IPS DF 19.7 (cell line): Measurements from ENCODE around the gene PTPRE.

ENCODE experiments used
- DNase-seq: peaks from one replicate; pipeline ENCODE4 v3.0.0-alpha.2; 2013; ENCODE audit warnings: low read depth, low spot score

Gene PTPRE, protein sequence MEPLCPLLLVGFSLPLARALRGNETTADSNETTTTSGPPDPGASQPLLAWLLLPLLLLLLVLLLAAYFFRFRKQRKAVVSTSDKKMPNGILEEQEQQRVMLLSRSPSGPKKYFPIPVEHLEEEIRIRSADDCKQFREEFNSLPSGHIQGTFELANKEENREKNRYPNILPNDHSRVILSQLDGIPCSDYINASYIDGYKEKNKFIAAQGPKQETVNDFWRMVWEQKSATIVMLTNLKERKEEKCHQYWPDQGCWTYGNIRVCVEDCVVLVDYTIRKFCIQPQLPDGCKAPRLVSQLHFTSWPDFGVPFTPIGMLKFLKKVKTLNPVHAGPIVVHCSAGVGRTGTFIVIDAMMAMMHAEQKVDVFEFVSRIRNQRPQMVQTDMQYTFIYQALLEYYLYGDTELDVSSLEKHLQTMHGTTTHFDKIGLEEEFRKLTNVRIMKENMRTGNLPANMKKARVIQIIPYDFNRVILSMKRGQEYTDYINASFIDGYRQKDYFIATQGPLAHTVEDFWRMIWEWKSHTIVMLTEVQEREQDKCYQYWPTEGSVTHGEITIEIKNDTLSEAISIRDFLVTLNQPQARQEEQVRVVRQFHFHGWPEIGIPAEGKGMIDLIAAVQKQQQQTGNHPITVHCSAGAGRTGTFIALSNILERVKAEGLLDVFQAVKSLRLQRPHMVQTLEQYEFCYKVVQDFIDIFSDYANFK

DNA sequence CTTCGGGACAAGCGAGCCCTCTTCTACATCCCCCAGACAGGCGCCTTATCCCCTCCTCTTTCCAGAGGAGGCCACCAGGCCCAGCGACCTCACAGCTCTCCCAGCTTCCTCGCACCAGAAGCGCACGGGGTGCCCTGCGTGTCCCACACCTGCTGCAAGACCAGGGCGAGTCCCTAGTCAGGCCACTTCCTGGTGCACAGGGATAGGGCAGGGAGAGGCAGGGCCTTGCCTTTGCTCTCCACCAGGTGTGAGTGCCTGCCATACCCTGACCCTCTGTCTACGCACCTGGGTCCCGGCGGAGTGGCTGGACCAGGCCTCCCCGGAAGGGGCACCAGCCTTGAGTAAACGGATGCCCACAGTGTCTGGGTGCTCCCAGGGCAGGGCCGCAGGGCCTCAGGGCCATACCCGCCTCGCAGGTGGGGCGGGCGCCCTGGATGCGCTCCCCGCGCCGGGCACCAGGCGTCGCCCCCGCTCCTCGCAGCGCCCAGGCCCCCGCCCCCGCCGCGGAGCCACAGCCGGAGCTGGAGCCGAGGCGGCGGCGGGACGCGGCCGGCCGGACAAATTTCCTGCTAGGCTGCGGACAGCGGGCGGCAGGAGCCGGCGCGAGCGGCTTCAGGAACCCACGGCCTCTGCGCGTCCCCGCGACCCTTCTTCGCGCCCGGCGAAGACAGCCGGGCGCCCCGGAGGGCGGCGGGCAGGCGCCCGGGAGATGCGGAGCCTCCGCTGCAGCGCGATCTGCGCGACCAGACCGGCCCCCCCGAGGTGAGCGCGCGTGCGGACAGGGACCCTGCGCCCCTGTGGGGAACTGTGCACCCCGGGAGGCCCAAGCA lies at the start of gene PTPRE:
Gene PTPRE, plus strand, starts transcription at position 556 of the 830 bp plus-strand sequence. CDS start 133,779 bp downstream, outside the sequence.
- no peak for DNase-seq

DNA sequence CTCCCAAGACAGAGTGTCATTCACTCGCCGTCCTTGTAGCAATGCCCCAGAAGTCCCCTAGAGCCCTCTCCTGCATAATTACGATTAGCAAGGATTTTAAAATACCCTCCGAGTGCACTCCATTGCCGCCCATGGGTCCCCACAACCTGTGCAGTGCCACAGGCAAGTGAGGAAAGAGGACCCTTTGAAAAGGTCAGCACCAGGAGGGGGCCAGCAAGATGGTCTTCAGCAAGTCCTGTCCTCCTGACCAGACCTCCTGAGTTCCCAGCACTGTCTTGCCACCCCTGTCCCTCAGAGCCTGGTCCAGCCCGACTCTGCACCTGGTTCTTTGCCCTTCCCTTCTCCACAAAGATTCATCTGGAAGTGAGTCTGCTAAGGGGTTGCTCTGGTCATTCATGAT lies 46.3 kb upstream of the PTPRE start:
- DNase-seq, result no peak

DNA sequence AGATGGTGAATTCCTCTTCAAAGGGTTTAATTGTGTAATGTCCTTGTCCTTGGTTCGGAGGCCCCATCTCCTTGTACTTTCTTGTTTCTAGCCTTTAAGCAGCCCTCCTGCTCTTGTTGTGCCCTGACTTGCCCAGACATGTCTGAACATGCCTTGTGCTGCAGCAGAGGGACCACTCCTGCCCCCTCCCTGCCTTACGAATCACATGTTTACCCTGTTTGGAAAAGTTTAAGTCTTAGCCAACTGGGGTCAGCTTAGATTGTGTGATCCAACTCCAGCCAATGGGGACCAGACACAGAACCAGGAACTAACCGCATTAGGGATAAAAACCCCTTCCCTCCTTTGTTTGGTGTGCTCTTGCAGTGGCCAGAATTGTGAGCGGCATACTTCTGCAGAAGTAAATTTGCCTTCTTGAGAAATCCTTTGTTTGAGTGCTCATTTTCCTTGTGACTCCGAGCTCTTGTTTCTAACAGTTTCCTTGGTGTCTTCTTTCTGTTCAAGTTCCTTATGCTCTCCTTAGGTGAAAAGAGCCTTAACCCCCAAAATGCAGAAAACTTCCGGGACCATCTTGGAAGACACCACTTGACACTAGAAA lies 43.6 kb upstream of the PTPRE start:
- DNase-seq, result no peak

DNA sequence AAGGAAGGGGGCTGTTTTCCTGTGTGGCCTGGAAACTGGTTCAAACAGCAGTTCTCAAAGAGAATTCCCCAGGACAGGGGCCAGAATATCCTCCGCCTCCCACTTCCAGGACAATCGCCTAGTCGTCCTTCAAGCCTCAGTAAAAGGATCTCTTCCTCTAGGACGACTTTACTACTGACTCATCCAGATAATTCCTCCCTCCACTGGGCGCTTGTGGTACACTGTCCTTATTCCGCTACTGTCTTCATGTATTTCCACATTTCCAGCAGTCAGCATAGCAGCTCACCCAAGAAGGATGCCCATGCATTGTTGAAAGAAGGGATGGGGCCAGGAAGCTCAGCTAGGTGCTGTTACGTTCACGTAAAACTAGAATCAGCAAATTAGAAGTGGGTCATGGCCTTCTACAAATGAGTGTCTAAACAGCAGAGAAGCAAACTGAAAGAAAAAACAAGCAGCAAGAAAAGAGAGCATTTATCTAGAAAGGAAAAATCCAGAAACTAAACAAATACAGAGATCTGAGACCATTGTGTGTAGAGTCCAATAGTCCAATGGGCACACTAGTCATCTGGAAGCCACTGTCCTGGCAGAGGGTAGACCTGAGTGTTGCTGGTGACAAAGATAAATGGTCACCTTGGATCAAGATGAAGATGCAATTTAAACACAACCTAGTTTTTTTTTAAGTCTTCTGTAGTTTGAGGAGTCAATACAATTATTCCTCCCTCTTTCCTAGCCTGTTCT lies 40.5 kb upstream of the PTPRE start:
- DNase-seq, result no peak

DNA sequence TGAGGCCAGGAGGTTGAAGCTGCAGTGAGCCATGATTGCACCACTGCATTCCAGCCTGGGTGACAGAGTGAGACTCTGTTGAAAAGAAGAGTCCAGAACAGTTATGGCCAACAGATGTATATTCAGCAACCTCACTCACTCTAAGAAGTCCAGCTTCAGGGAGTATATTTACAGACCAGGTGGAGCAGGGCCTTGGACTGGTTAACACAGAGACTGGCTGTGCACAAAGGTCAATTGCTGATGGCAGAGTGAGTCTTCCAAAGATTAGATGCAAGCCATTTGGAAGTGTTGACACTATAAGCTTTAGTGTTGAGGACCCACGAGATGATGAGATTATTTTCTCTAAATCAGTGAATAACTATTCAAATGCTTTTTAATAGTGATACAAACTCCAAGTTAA lies 39.1 kb upstream of the PTPRE start:
- DNase-seq, result no peak

DNA sequence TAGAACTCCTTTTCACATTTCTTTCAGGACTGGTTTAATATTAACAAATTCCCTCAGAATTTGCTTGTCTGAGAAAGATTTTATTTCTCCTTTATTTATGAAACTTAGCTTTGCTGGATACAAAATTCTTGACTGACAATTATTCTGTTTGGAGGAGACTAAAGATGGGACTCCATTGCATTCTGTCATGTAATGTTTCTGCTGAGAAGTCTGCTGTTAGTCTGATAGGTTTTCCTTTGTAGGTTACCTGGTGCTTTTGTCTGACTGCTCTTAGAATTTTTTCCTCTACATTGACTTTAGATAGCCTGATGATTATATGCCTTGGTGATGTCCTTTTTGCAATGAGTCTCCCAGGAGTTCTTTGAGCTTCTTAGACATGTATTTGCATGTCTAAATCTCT lies 37.6 kb upstream of the PTPRE start:
- no peak for DNase-seq

DNA sequence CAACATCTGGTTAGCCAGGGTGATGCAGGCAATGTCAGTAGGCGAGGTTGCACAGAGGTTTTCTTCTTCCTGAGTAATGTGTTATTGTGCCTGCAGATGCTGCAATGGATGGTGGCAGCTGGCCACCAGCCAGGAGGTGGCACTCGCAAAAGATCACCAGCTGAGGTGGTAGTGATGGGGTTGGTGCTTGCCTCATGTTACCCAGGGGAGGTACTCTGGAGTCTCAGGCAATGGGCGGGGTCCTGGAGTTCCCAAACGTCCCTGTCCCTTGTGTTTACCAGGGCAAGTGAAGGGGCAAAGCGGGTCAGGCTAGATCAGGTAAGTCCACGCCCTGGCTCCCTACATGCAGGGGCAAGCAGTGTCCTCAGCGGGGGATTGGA lies 35.3 kb upstream of the PTPRE start:
- DNase-seq, result no peak

DNA sequence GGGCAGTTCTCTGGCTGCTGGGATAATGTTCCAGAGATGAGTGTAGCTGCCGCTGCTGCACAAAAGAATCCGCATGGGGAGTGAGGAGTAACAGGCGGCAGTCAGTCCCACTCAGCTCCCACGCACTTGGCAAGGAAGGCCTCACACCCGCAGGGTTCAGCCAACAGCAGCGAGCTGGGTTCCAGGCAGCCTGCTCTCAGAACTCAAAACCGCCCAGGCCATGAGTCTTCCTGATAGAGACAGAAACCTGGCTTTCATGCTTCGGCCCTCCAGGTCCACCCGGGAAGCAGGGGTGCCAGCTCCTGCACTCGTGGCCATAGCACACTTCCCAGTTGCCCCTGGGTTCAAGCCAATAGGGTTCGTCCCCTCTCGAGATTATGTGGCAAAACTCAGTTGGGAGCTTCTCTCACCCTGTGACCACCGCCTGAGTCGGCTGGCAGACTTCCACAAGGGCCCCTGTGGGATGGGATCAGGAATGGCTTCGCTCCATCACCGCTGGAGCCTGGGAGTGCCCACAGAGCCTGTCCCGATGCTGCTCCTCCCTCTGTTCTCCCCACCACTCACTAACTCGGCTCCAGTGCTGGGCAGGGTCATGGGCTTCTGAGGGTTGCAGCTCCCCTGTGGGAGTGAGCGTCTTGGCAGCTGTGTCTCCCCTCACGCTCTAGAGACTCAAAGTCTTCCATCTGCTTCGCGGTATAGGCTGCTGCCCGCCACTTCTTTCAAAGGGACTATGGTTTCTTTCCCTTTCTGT lies 34.7 kb upstream of the PTPRE start:
- DNase-seq, result no peak

DNA sequence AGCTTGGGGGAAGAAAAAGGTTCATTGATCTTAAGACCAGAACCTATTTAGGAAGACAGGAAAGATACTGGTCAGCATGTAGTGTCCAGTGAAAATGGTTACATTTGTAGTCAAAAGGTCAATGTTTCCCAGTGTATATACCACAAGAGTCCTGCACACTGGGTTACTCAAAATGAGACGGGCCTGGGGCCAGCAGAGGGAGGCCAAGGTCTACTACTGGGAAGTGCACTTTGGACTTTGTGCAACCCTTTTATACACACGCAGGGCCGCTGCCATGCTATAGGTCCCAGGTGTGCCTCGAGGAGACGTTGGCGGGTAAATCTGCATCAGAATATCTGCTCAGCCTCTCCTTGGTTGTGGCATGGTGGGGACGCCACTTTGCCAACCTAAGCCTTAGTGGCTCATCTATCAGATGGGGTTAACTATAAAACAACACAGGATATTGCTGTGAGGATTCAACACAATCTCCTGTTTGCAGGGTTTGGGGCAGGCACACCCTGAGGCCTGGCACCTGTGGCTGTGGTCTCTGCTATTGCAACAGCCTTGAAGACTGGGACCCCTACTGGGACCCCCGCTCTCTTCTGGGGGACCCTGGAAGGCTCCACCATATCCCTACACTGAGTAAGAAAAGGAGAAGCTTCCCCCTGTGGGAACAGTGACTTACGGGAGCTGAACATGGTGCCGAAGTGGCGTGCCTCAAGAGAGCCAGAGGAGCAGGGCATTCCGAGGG lies 33.9 kb upstream of the PTPRE start:
- DNase-seq, result no peak

DNA sequence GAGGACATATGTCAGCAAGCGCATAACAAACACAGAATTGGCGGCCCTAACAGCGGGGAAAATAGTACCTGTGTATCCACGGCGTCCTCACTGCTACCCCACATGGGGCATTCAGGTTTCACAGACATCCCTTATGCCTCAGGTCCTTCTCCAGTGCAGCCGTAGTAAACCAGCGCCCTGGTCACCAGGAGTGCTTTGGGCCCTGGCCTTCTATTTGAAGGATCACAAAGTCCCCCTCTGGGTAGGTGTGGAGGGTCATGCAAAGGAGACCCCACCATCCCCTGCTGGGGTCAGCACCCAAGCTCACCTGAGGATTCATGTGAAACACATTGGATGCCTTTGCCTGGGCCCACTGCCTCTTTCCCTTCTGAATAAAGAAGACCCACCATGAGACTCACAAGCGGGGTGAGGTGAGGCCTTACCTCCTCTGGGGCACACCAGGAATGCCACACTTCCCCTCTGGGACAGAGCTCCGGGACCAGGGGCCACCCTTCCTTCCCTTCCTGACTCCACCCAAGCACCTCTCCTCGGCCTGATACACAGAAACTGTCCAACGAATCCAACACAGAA lies 32.9 kb upstream of the PTPRE start:
- no peak for DNase-seq

DNA sequence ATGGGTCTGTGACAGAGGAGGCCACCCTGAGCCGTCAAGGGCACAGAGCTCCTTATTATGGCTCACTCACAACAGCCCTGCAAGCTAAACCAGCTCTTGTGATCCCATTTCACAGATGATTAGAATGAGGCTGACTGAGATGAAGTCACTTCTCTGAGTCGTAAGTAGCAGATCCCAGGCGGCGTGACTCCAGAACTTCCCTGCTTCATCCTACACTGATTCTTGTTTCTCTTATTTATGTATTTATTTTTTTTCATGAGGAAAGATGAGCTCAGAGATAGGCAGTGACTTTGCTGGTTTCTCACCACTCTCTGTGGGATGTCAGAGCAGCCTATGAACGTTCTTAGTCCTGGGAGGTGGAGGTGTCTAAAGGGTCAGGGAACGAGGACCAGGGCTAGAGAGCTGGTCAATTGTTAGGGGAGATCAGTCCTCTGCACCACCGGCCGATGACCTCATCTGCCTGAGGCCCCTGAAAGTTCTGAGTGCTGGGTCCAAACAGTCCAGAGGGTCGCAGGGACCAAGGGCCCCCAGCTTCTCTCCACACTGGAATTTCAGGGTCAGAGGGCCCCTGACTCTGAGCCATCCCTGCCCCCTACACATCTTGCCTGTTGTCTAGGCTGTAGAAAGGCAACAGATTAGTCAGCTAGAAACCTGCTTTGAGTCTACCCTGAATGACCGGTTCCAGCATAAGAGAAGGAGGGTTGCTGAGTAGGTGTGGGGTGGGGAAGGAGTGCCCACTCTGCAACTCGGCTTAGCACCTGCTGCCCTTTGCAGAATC lies 32.0 kb upstream of the PTPRE start:
- DNase-seq, result no peak

DNA sequence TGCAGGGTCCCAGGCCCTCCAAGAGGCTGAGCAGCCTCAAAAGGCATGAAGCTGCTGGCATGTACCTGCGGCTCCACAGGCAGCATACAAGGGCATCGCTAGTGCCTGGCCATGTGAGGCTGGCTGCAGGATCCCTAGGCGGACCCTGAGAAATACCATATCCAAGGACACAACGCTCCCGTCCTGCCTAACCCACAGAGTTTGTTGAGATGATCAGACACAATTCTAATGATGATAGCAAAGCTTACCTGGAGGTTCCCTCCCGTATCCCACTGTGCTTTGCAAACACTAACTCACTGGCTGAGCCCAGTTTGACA lies 31.5 kb upstream of the PTPRE start:
- DNase-seq, result no peak

DNA sequence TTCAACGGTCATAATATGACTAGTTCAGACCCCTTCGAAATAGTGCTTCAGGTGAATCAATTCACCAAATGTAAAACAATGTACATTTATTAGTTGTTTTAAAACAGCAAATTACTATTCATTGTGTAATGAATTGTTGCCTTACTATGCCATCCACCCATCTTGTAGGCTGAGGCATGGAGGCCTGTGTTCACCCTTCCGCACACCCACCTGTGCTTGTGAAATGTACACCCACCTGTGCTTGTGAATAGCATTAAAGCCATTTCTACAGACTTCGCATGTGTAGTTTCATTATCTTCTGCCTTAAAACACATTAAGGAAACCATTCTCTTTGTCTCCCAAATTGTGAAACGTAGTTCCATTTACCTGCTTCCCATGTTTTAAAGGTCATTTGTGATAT lies 31.0 kb upstream of the PTPRE start:
- DNase-seq, result no peak

DNA sequence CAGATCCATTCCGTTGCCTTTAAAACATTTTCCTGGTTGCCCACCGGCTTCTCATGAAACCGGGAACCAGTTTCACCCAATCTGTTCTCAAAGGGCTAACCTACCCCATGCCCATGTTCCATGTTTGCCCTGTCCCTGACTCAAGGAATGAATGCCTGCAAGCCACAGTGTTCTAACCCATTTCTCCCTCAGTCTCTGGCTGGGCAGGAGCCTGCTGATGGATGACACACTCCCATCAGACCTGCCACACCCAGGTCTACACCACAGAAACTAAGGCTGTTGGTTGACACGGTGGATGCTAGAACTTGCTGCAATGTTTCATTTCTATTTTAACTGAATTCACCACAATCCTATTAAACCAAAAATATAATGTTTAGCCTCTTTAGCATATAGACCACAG lies 29.8 kb upstream of the PTPRE start:
- no peak for DNase-seq

DNA sequence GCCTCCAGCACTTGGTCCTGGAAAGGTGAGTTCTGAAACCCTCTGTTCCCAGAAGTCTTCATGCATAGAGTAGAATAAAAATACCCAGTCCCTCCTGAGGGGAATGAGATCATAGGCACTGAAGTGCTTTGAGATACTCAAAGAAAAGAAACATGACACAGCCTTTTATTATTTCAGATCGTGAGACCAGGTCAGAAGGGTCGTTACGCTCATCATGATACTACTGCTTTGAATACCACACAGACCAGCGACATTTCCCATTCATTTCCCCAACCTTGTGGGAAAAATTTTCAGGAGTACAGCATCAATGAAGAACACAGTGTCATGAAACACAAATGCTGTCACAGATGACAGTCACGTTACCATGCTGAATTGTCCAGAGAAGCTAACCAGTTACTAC lies 29.2 kb upstream of the PTPRE start:
- DNase-seq, result no peak

DNA sequence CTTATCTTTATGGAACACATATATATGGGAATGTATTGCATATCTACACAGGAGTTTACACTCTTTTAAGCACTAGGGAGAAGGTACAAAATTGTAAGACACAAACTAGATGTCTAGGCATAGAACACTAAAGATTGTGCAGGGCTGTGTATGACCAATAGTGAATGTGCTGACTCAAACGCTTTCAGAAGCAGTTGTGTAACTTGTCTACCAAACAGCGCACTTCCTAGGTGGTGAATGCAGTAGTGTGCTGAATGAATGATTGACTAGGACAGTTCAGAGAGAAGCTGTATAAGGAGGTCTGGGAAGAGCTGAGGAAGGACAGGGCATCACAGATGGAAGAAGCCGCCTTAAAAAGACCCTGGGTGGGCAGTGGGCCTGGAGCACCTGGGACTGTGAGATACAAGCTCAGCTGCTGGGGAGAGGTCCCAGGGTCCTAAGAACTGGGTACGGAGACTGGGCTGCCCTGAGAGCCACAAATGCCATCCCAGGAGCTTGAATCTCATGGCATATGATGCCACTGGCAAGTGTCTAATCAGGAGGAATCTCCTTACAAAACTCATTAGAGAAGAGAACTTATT lies 28.3 kb upstream of the PTPRE start:
- DNase-seq, result no peak

DNA sequence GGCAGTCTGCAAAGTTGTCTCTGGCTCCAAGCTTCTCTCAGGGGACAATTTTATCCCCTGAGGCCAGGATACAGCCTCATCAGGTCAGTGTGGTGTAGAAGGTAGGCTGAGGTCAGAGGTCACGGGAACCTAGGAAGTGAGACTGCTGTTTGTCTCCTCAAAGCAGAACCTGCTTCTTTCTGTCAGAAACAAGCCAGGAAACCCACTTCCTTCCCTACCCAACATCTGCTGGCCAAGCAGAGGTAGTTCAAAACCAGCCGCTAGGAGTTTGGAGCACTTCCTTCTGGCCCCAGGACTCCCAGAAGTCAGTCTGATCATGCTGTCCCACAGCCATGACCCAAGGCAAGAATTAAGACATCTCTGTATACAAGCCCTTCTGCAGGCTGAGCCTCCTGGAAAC lies 26.3 kb upstream of the PTPRE start:
- DNase-seq, result no peak

DNA sequence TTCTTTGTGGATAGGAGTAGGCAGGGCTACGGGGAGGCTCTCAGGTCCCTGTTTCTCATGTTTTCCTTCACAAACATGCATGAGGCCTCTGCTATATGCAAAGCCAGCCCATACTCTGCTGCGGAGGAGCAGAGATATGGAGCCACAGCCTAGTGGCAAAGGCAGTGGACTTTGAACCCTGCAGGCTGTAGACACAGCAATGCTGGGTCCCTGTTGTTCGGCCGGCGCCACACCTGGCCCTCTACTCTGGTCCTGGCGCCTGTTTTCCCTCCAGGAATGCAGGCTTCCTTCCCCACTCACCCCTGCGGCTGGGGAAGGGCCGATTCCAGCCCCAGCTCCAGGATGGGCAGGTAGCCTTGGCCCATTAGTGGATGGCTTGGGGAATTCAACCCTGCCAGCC lies 25.6 kb upstream of the PTPRE start:
- DNase-seq, result no peak

DNA sequence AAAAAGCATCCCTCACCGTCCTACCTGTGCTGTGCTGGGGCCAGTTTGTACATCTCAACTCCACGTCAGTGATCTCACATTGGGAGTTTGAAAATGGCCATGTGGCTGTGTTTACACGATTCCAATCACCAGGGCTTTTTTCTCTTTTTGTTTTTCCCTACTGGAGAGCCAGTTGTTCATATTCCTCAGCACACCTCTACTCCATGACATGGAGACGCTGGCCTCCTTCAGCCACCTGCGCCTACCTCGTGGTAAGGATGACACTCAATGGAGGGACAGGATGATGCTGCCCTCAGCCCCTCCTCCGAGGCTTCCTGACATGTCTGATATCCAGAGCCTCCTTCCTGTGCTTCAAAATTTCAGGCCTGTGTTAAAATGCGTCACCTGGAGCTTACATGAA lies 24.5 kb upstream of the PTPRE start:
- no peak for DNase-seq
